ENCODE data around the gene ADAP1.

ADAP1 gene

GRCh38 chr7:932651-932975, 21.9 kb downstream of the ADAP1 start:
- H3K36me3 ChIP-seq (ENCODE audit: insufficient read depth, insufficient read length, low read length): no peaks in the 10 kb centered on the region
- no peak for TF ChIP-seq SUZ12 (IDR thresholded peaks at IDR 0.05; ENCODE audit: extremely low read depth, insufficient read depth, insufficient read length)
- TF ChIP-seq ZNF274 (IDR thresholded peaks at IDR 0.05; ENCODE audit: low read depth, low read length): no peak
- TF ChIP-seq YY1 (IDR thresholded peaks at IDR 0.05; ENCODE audit: insufficient read depth, insufficient read length): no peak

GRCh38 chr7:931871-932650, 22.4 kb downstream of the ADAP1 start:
- Histone ChIP-seq H3K9me3 (ENCODE audit: insufficient read depth, low read length) (no peaks in the 10 kb centered on the region), H3K4me1 (ENCODE audit: insufficient read depth, insufficient read length) (peaks cover 22% of the 10 kb centered on the region), H3K4me3 (ENCODE audit: insufficient read length, low read depth) (no peak overlapping the region), H3K27me3 (ENCODE audit: insufficient read depth, insufficient read length) (no peaks in the 10 kb centered on the region), H3K9ac (ENCODE audit: insufficient read length, low read depth) (no peak overlapping the region), H3K36me3 (ENCODE audit: insufficient read depth, insufficient read length, low read length) (no peaks in the 10 kb centered on the region)
- no peak for DNase-seq (ENCODE audit: low read depth, low spot score)
- no peak for TF ChIP-seq ZNF274 (IDR thresholded peaks at IDR 0.05; ENCODE audit: low read depth, low read length)
- TF ChIP-seq YY1 (IDR thresholded peaks at IDR 0.05; ENCODE audit: insufficient read depth, insufficient read length): no peak
- TF ChIP-seq SUZ12 (IDR thresholded peaks at IDR 0.05; ENCODE audit: extremely low read depth, insufficient read depth, insufficient read length): no peak

More at GRCh38 chr7:932651-932975, 21.9 kb downstream of the ADAP1 start:
- DNase-seq (ENCODE audit: low read depth, low spot score): no peak
- H3K27me3 ChIP-seq (ENCODE audit: insufficient read depth, insufficient read length): no peaks in the 10 kb centered on the region
- no peak overlapping the region for H3K4me3 ChIP-seq (ENCODE audit: insufficient read length, low read depth)
- H3K4me1 ChIP-seq (ENCODE audit: insufficient read depth, insufficient read length): peaks cover 19% of the 10 kb centered on the region
- H3K9me3 ChIP-seq (ENCODE audit: insufficient read depth, low read length): no peaks in the 10 kb centered on the region
- no peak overlapping the region for H3K9ac ChIP-seq (ENCODE audit: insufficient read length, low read depth)

- Histone ChIP-seq H3K9ac (ENCODE audit: insufficient read length, low read depth) (no peak overlapping the region), H3K4me1 (ENCODE audit: insufficient read depth, insufficient read length) (peaks cover 18% of the 10 kb centered on the region), H3K9me3 (ENCODE audit: insufficient read depth, low read length) (no peaks in the 10 kb centered on the region), H3K36me3 (ENCODE audit: insufficient read depth, insufficient read length, low read length) (no peaks in the 10 kb centered on the region), H3K27me3 (ENCODE audit: insufficient read depth, insufficient read length) (no peaks in the 10 kb centered on the region), H3K4me3 (ENCODE audit: insufficient read length, low read depth) (no peak overlapping the region)
- no peak for DNase-seq (ENCODE audit: low read depth, low spot score)
- TF ChIP-seq SUZ12 (IDR thresholded peaks at IDR 0.05; ENCODE audit: extremely low read depth, insufficient read depth, insufficient read length) (no peak), ZNF274 (IDR thresholded peaks at IDR 0.05; ENCODE audit: low read depth, low read length) (no peak), YY1 (IDR thresholded peaks at IDR 0.05; ENCODE audit: insufficient read depth, insufficient read length) (no peak)
Measured at GRCh38 chr7:930975-931758, 23.3 kb downstream of the ADAP1 start.

GRCh38 chr7:929311-929711, 25.2 kb downstream of the ADAP1 start:
- H3K4me3 ChIP-seq (ENCODE audit: insufficient read length, low read depth): no peak overlapping the region
- H3K36me3 ChIP-seq (ENCODE audit: insufficient read depth, insufficient read length, low read length): no peaks in the 10 kb centered on the region
- DNase-seq (ENCODE audit: low read depth, low spot score): no peak
- TF ChIP-seq ZNF274 (IDR thresholded peaks at IDR 0.05; ENCODE audit: low read depth, low read length): no peak
- no peak for TF ChIP-seq SUZ12 (IDR thresholded peaks at IDR 0.05; ENCODE audit: extremely low read depth, insufficient read depth, insufficient read length)
- no peak for TF ChIP-seq YY1 (IDR thresholded peaks at IDR 0.05; ENCODE audit: insufficient read depth, insufficient read length)
- H3K4me1 ChIP-seq (ENCODE audit: insufficient read depth, insufficient read length): peaks cover 10% of the 10 kb centered on the region
- H3K9ac ChIP-seq (ENCODE audit: insufficient read length, low read depth): no peak overlapping the region
- H3K27me3 ChIP-seq (ENCODE audit: insufficient read depth, insufficient read length): no peaks in the 10 kb centered on the region
- H3K9me3 ChIP-seq (ENCODE audit: insufficient read depth, low read length): no peaks in the 10 kb centered on the region

- H3K9ac ChIP-seq (ENCODE audit: insufficient read length, low read depth): peak overlapping the region; percentile 9
- no peak for DNase-seq (ENCODE audit: low read depth, low spot score)
- H3K4me1 ChIP-seq (ENCODE audit: insufficient read depth, insufficient read length): peaks cover 14% of the 10 kb centered on the region
- no peak overlapping the region for H3K4me3 ChIP-seq (ENCODE audit: insufficient read length, low read depth)
- TF ChIP-seq ZNF274 (IDR thresholded peaks at IDR 0.05; ENCODE audit: low read depth, low read length) (no peak), SUZ12 (IDR thresholded peaks at IDR 0.05; ENCODE audit: extremely low read depth, insufficient read depth, insufficient read length) (no peak), YY1 (IDR thresholded peaks at IDR 0.05; ENCODE audit: insufficient read depth, insufficient read length) (no peak)
- no peaks in the 10 kb centered on the region for H3K36me3 ChIP-seq (ENCODE audit: insufficient read depth, insufficient read length, low read length)
- no peaks in the 10 kb centered on the region for H3K9me3 ChIP-seq (ENCODE audit: insufficient read depth, low read length)
- no peaks in the 10 kb centered on the region for H3K27me3 ChIP-seq (ENCODE audit: insufficient read depth, insufficient read length)
Measured at GRCh38 chr7:927031-927671, 27.3 kb downstream of the ADAP1 start.

- no peak overlapping the region for H3K9ac ChIP-seq (ENCODE audit: insufficient read length, low read depth)
- H3K27me3 ChIP-seq (ENCODE audit: insufficient read depth, insufficient read length): no peaks in the 10 kb centered on the region
- no peaks in the 10 kb centered on the region for H3K9me3 ChIP-seq (ENCODE audit: insufficient read depth, low read length)
- H3K4me1 ChIP-seq (ENCODE audit: insufficient read depth, insufficient read length): peaks cover 14% of the 10 kb centered on the region
- H3K36me3 ChIP-seq (ENCODE audit: insufficient read depth, insufficient read length, low read length): no peaks in the 10 kb centered on the region
- DNase-seq (ENCODE audit: low read depth, low spot score): no peak
- H3K4me3 ChIP-seq (ENCODE audit: insufficient read length, low read depth): no peak overlapping the region
- TF ChIP-seq YY1 (IDR thresholded peaks at IDR 0.05; ENCODE audit: insufficient read depth, insufficient read length): no peak
- TF ChIP-seq SUZ12 (IDR thresholded peaks at IDR 0.05; ENCODE audit: extremely low read depth, insufficient read depth, insufficient read length): no peak
- no peak for TF ChIP-seq ZNF274 (IDR thresholded peaks at IDR 0.05; ENCODE audit: low read depth, low read length)
Measured at GRCh38 chr7:926061-927030, 28.1 kb downstream of the ADAP1 start.

Data from NT2/D1 (cell line).